Parathyroid adenoma (tissue), 2 donors: ENCODE measurements around the gene DBN1.
A peak's percentile ranks its signal among the peaks of the same experiment; 100 is the strongest.

ENCODE experiments used
- H2AFZ ChIP-seq: fragments of 300-600 bp; sonication (generic); one replicate; pipeline ENCODE4 v1.7.0; 2017; ENCODE audit warnings: antibody characterized with exemption, mild to moderate bottlenecking
- H3K27ac ChIP-seq: fragments of 300-600 bp; sonication (generic); one replicate; pipeline ENCODE4 v1.7.0; 2017
- H3K27me3 ChIP-seq: fragments of 300-600 bp; sonication (generic); one replicate; pipeline ENCODE4 v1.7.0; 2017; ENCODE audit warnings: low read length; ENCODE audit not compliant: control insufficient read depth, insufficient read depth
- H3K36me3 ChIP-seq: fragments of 300-600 bp; sonication (generic); one replicate; pipeline ENCODE4 v1.7.0; 2017; ENCODE audit warnings: low read length; ENCODE audit not compliant: control insufficient read depth, insufficient read depth
- H3K4me1 ChIP-seq: fragments of 300-600 bp; sonication (generic); one replicate; pipeline ENCODE4 v1.7.0; 2017; ENCODE audit warnings: control low read depth
- H3K4me2 ChIP-seq: fragments of 300-600 bp; sonication (generic); one replicate; pipeline ENCODE4 v1.7.0; 2017; ENCODE audit warnings: low read length
- H3K4me3 ChIP-seq: fragments of 300-600 bp; sonication (generic); one replicate; pipeline ENCODE4 v1.7.0; 2017; ENCODE audit warnings: low read depth, low read length
- H3K79me2 ChIP-seq: fragments of 300-600 bp; sonication (generic); one replicate; pipeline ENCODE4 v1.7.0; 2017; ENCODE audit warnings: control low read depth
- H3K9ac ChIP-seq: fragments of 300-600 bp; sonication (generic); one replicate; pipeline ENCODE4 v1.7.0; 2017; ENCODE audit warnings: mild to moderate bottlenecking
- H3K9me3 ChIP-seq: fragments of 300-600 bp; sonication (generic); one replicate; pipeline ENCODE4 v1.7.0; 2017; ENCODE audit warnings: low read length; ENCODE audit not compliant: control insufficient read depth
- CTCF ChIP-seq: fragments of 300-600 bp; sonication (generic); IDR thresholded peaks from one replicate; pipeline ENCODE4 v1.7.0; 2017; ENCODE audit warnings: antibody characterized with exemption, mild to moderate bottlenecking
- donor health status: primary hyperparathyroidism.

DBN1 gene

GRCh38 chr5:177412603-177413233 lies 60.7 kb downstream of the DBN1 start:
- H3K4me2 ChIP-seq: no peak overlapping the region
- no peaks in the 10 kb centered on the region for H3K9me3 ChIP-seq
- H3K79me2 ChIP-seq: no peaks in the 10 kb centered on the region
- no peak overlapping the region for H2AFZ ChIP-seq
- peaks cover 10% of the 10 kb centered on the region for H3K4me1 ChIP-seq
- no peaks in the 10 kb centered on the region for H3K36me3 ChIP-seq
- no peaks in the 10 kb centered on the region for H3K27me3 ChIP-seq
- H3K9ac ChIP-seq: no peak overlapping the region
- no peak overlapping the region for H3K4me3 ChIP-seq
- no peak for TF ChIP-seq CTCF
- no peak overlapping the region for H3K27ac ChIP-seq

GRCh38 chr5:177410575-177410974 lies 62.9 kb downstream of the DBN1 start:
- no peaks in the 10 kb centered on the region for H3K36me3 ChIP-seq
- peak overlapping the region; percentile 36 for H3K27ac ChIP-seq
- H3K4me2 ChIP-seq: peak overlapping the region; percentile 39
- H3K9ac ChIP-seq: no peak overlapping the region
- TF ChIP-seq CTCF: no peak
- no peaks in the 10 kb centered on the region for H3K27me3 ChIP-seq
- no peak overlapping the region for H2AFZ ChIP-seq
- no peaks in the 10 kb centered on the region for H3K9me3 ChIP-seq
- no peak overlapping the region for H3K4me3 ChIP-seq
- H3K79me2 ChIP-seq: no peaks in the 10 kb centered on the region
- peaks cover 10% of the 10 kb centered on the region for H3K4me1 ChIP-seq

- no peak for TF ChIP-seq CTCF
- no peaks in the 10 kb centered on the region for H3K9me3 ChIP-seq
- no peaks in the 10 kb centered on the region for H3K79me2 ChIP-seq
- no peaks in the 10 kb centered on the region for H3K27me3 ChIP-seq
- no peak within 1 kb of the TSS for H3K4me3 ChIP-seq
- H3K36me3 ChIP-seq: no peaks in the 10 kb centered on the region
- no peak within 1 kb of the TSS for H2AFZ ChIP-seq
- peaks cover 18% of the 10 kb centered on the region for H3K4me1 ChIP-seq
- no peak within 1 kb of the TSS for H3K27ac ChIP-seq
- no peak within 1 kb of the TSS for H3K4me2 ChIP-seq
- no peak within 1 kb of the TSS for H3K9ac ChIP-seq
Measured at GRCh38 chr5:177409043-177409801, 64.2 kb downstream of the DBN1 start, which contains the start of gene F12. F12 (minus strand) TSS chr5:177409564; CDS start chr5:177409527, 37 bp downstream.
